HG03280 (cell line): ENCODE results near the gene ZNF410.
"Not testable (repeated sequence)": the region's sequence is repeated elsewhere in the genome, so short reads cannot be mapped to it uniquely, and the experiment has no call there.

Experiments
- ATAC-seq: cut with Tn5 transposase; IDR thresholded peaks from one replicate; pipeline ENCODE4 v1.9.1; 2021; ENCODE audit warnings: mild to moderate bottlenecking, moderate library complexity; ENCODE audit not compliant: unreplicated experiment

The ZNF410 gene

DNA sequence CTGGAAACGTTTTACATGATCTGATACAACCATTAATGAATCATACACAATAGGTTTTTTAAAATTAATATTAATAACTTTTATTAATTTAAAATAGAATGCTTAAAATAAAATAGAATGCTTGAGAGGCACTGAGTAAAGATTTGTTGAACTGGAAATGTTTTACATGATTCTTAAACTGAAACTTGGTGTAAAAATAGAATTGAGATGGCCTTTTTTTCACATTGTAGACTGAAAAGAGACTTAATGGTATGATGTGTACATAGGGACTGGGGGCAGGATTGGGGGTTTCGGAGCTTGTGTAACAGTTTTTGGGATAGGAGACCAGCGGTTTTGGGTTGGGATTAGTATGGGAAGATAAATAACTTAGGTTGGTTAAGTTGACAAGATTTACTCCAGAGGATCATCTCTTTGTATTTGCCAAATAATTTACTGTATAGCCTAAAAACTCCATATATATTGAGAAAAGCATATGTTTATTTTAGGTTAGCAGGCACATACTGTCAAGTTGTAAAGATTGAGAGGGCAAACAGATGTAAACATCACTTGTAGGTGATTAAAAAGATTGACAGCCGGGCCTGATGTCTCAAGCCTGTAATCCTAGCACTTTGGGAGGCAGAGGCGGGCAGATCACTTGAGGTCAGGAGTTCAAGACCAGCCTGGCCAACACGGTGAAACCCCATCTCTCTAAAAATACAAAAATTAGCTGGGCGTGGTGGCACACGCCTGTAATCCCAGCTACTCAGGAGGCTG lies 2.0 kb upstream of the ZNF410 start:
- no peak for ATAC-seq

DNA sequence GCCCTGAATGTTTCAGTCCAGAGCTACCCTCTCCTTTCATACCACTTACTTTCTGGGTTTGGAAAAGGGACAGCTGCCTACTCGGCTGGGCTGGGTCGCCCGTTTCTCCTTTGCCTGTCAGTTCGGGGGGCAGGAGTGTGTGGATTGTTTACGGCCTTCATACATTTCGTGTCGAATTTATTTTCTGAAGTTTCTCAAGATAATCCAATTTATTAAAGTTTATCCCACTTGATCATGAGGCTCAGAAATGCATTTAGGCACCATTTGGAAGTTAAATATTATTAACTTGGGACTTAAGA lies 608 bp downstream of the ZNF410 start:
- ATAC-seq, result peak; percentile 2

DNA sequence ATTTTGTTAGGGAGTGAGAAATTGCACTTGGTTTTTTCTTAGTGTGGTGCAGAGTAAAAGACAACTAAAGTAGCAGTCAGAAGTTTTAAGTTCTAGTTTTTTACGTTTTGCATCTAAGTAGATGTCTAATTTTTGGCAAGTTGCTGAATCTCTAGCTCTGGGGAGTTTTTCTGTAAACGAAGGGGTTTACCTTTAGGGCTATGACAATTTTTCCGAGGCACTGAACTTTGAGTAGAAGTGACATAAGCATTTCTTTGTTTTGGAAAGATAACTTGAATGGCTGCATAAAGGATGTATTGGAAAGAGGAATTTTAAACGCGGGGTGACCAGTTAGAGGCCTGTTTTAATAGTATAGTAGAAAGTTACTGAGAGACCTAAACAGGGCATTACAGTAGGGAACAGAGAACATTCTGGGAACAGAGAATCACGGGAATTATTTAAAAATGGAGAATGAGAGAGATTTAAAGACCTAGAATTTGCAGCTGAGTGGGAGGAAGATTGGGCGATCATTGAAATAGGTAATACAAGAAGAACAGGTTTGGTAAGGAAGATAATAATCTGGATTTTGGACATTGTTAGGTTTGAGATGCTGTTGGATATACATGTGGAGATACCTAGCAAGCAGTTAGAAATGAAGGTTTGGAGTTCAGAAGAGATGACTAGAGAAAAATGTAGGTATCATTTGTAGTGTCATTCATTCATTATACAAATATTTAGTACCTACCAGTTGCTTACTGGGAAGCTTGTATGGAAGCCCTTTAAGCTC lies 1.2 kb downstream of the ZNF410 start:
- ATAC-seq, result no peak

DNA sequence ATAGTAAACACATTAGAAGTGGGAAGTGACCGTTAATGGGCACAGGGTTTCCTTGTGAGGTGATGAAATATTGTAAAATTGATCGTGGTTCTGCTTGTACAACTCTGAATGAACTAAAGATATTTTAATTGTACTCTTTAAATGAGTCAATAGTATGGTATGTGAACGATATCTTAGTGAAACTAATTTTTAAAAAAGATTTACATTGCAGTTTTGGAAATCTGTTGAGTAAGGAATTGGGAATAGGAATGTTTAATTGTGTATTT lies 1.7 kb downstream of the ZNF410 start:
- ATAC-seq, result no peak

DNA sequence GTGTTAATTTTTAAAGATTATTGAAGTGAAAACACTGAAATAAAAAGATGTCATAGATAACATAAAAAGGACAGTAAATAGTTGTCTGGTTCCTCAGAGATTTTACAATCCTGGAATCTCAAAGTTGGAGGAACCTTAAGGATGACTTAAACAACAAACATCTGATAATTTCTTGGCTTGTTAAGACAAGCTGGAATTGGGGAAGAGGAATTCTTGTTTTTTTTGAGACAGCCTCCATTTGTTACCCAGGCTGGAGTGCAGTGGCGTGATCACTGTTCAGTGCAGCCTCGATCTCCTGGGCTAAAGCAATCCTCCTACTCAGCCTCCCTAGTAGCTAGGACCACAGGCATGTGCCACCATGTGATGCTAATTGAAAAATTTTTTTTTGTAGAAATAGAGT lies 2.3 kb downstream of the ZNF410 start:
- ATAC-seq, result no peak

DNA sequence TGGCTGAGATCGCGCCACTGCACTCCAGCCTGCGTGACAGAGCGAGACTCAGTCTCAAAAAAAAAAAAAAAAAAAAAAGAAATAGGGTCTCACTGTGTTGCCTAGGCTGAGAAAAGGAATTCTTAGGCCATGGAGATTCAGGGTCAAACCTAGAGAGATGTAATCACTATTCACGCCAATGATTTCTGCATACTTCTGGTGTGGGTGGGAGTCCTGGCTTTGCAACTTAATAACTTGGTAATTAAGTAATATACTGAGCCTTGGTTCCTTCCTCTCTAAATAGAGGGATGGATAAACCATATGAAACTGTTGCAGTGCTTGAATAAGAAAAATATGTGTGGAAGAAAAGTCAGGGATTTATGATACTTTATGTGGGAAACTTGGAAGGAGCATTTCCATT lies 2.7 kb downstream of the ZNF410 start:
- no peak for ATAC-seq

DNA sequence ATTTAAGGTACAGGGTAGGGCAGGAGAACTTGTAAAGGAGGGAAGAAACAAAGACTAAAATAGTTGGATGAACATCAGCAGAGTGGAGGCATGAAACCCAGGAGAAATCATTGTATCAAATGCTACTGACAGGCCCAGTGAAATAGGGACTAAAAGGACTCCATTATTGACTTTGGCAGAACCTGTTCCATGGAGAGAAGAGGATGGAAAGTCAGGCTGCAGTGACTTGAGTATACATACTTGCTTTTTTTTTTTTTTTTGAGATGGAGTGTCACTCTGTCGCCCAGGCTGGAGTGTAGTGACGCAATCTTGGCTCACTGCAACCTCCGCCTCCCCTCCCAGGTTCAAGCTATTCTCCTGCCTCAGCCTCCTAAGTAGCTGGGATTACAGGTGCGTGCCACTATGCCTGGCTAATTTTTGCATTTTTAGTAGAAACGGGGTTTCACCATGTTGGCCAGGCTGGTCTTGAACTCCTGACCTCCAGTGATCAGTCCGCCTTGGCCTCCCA lies 7.6 kb downstream of the ZNF410 start:
- not testable (repeated sequence) for ATAC-seq

DNA sequence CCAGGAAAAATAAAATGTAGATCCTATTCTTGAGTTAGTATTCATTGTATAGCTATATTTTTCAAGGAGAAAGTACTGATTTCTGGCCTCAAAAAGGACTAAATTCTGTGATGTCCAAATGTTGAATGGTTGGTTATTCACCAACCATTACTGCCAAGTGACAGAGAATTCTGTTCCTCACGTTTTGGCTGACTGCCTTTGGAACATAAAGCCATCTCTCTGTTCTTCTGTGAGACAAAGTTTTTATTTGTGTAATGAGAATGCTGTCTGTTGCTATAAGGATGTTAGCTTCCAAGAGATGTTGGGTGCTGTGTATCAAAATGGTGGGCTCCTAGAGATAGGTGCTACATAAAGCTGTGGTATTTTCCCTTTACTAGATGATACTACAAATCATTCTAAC lies 9.3 kb downstream of the ZNF410 start:
- ATAC-seq, result no peak

DNA sequence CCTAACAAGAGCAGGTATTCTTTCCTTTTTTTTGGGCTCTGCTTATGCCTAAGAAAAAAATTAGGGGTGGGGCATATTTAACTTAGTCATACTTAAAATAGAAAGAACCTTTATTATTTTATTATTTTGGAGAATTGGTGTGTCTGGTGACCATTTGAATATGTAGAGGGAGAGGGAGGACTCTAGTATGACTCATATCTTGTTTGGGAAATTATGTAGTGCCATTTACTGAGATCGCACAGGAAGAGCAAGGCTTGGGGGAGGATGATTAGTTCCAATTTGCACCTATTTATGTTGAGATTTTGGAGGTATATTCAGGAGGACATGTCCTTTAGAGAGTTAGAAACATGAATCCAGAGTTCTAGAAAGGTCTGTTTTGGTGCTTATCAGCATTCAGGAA lies 9.9 kb downstream of the ZNF410 start:
- no peak for ATAC-seq

DNA sequence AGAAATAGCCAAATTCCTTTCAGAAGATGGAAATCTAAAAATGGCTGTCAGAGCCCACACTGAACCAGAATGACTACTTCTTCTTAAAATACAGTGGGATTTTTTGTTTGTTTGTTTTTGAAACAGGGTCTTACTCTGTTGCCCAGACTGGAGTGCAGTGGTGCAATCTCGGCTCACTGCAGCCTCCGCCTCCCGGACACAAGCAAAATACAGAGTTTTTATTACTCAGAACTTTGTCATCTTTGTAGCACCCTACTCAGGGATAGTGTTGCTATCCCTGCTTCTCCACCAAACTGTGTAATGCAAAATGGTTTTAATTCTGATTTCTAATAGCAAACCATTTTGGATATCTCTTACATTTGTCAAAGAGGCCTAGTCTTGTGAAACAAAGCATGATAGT lies 16.4 kb downstream of the ZNF410 start:
- ATAC-seq, result no peak

DNA sequence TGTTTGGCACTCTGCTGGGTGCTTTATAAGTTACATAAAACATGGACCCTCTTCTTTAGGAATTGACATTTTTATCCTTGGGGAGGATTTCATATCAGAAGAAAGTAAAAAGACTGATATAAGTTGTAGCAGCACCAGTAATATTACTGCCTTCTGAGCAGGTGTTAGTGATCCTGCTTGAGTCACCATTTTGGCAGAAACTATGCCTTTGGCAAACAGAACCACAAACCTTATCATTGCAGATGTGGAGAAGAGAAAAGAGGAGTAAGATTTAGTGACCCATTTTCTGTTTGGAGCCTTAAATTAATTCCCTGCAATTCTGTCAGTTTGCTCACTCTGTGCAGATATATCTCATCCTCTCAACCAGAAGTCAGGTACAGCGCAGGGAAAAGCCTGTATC lies 23.0 kb downstream of the ZNF410 start:
- no peak for ATAC-seq

DNA sequence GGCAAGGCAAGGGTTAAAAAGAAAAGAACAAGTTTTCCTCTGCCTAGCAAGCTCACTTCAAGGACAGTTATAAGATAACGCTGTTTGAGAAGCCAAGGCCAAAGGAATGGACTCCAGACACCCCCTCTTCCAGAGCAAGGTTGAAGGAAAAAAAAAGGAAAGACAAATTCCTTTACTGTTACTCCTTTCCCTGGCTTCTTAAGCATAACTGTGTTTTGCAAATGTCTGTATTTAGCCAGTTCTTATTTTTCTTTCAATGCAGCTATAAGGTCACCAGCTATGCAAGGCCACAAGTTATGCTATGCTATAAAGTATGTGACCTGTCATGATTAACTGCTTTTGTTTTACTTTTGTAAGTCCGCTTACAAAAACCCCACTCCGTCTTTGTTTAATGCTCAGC lies 26.6 kb downstream of the ZNF410 start:
- no peak for ATAC-seq

DNA sequence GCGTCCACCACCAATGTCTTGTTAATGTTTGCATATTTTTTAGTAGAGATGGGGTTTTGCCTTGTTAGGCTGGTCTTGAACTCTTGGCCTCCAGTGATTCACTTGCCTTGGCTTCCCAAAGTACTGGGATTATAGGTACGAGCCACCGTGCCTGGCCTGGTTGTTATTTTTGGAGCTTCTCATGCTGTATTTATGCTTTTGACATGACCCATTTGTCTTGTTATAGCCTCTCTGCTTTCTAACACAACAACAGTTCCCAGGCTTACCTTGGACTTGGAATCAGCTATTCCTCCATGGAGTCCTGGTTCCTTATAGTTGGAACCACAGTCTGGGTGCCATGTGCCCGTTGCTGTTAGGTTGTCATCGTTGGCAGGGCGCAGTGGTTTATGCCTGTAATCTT lies 29.7 kb downstream of the ZNF410 start:
- ATAC-seq, result no peak

DNA sequence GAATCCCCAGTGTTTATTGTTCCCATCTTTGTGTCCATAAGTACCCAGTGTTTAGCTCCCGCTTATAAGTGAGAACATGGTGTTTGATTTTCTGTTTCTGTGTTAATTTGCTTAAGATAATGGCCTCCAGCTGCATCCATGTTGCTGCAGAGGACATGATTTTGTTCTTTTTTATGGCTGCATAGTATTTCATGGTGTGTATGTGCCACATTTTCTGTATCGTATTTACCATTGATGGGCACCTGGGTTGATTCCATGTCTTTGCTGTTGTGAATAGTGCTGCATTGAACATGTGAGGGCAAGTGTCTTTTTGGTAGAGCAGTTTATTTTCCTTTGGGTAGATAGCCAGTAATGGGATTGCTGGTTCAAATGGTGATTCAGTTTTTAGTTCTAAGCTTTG lies 32.8 kb downstream of the ZNF410 start:
- ATAC-seq, result not testable (repeated sequence)

DNA sequence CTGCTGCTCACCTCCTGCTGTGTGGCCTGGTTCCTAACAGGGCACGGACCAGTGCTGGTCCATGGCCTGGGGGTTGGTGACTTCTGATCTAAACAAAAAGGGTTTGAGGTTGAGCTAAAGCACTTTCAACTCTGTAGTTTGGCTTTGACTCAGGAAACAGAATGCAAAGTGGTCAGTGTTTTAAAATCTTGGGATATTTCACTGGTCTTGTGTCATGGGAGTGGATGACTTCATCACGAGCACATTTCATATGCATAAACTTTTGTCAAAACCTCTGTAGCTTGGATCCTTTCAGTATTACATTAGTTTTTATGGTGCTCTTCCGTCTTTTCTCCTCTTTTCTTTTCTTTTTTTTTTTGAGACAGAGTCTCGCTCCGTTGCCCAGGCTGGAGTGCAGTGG lies 37.7 kb downstream of the ZNF410 start:
- no peak for ATAC-seq

DNA sequence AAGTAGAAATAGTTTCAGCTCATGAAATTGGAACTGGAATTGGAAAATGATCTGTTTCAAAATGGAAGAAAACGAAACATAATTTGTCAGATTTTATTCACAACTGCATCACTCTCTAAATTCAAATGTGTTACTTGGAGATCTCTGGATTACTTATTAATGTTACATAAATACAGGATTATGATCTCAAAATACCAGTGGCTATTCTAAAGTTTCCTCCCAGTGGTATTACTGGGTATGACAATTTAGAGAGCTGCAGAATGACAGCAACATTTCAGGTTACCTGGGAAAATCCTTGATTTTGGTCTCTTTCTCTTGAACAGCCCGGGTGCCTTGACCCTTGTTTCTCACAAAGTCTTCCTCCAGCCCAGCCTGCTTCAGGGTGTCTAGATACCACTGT lies 49.0 kb downstream of the ZNF410 start:
- no peak for ATAC-seq

DNA sequence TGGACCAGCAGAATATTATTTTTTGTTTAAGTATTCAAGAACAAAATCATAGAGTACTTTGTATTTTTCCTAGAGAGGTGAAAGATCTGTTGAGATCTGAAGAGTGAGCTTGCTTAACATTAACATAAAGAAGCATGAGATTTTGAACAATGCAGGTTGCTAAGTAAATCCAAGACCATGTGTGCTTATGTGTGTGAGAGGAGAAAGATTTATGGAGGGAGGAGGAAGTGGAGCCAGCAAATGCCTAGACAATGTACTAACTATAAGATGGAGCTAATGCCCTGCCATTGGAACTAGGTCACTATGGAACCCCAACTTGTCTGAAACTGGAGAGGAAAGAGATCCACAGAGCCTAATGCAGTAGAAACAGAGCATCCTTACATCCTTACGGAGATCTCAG lies 49.9 kb downstream of the ZNF410 start:
- ATAC-seq, result no peak

DNA sequence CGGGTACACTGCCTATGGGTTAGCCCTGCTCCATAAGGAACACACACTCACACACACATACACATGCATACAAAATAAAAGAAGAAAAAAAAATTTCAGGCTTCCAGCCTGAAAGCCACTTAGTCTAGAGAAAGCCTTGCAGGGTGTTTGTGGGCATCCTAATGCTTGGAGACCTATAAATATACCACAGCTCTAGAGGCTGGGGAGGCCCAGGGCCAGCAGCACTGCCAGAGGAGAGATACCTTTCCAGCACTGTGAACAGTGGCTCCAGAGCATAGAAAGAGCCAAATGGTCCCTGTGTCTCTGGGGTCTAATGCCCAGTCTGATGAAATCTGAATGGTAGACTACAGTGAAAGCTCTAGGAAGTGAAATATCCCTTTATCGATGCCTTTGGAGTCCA lies 50.4 kb downstream of the ZNF410 start:
- ATAC-seq, result no peak

DNA sequence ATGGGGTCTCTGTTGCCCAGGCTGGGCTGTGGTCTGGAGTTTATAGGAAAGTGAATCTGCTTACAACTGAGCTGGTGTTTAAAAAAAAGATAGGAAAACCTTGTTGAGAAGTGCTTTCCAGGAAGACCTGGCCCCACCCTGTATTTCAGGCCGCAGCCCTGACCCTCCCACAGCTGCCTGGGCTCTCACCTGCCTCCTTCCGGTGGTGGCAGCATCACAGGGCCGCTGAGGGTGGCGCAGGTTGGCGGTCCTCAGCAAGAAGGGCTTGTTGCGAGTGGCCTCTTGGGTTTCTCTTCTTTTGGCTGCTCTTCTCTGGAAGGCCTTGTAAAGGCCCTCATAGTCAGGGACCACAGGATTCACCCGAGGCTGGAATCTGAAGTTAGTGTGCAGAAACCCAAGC lies 55.5 kb downstream of the ZNF410 start:
- no peak for ATAC-seq

DNA sequence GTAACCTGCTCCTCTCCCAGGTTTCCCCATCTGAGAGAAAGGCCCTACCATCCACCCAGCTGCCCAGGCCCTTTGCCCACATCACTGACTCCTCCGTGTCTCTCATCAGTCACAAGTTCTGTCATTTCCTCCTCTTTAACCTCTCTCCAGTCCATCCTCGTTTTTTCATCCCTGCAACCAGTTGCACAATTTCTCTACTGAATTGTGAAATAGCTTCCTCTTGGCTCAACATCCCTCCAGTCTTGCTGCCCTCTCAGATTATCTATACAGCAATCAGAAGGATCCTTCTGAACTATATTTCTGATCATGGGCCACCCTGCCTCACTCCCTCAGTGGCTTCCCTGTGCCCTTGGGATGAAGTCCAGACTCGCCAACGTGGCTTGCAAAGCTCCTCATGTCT lies 56.4 kb downstream of the ZNF410 start:
- ATAC-seq, result no peak

DNA sequence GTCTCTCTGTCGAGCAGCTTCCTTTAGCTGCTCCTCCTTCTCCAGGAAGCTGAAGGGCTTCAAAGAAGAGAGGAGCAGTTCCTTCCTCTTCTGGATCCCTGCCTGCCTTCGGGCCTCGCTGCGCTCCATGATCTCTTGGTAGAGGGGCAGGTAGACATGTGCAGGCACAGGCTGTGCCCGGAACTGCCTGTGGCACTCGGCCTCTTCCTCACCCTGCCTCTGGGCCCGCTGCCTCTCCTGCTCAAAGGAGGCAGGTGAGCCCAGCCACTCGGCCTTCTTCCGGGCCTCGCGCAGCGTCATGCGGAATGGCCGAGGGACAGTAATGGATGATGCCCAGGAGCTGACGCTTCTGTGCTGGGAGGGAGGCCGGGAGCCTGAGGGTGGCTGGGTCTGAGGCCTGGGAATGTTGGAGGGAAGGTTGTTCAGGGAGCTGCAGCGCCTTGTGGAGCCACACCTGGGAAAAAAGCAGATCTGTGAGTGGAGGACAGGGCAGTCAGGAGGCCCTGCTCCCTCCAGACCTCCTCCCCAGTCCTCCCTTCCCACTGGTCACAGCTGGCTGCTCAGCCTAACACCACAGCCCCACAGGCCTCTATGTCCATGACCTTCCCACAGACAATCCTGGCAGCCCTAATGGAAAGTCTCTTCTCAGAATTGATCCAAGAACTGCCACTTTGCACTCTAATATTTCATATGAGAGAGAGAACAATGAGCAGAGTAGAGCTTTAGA lies 57.9 kb downstream of the ZNF410 start:
- no peak for ATAC-seq

DNA sequence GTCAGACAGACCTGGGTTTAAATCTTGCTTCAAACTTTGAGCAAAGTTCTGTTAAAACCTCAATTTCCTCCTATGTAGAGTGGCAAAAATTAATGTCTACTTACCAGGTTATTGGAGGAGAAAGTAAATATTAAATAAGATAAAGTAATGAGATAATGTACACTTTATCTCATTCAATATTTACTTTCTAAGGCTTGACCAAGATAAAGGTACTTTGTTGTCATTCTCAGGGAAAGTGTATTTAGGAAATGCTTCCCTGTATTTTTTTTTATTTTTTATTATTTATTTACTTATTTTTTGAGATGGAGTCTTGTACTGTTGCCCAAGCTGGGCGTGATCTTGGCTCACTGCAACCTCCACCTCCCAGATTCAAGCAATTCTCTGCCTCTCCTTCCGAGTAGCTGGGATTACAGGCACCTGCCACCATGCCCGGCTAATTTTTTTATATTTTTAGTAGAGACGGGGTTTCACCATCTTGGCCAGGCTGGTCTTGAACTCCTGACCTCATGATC lies 58.6 kb downstream of the ZNF410 start:
- no peak for ATAC-seq
